SK-N-SH (cell line): ENCODE results near the gene SNPH. TPM values are rescaled to one million over a fixed set of nuclear protein-coding genes. Genes with fewer than 3 reads are reported as not detected.

ENCODE experiments used
- CTCF ChIA-PET: fragments of 300-600, 350-600 bp; formaldehyde crosslinking; extraction: SDS; loops from one replicate; lab custom pipeline; 2021; lab: Yijun Ruan, JAX
- POLR2A ChIA-PET: fragments of 350-600 bp; sonication (Branson Sonifier 250); formaldehyde crosslinking; extraction: SDS; loops from one replicate; lab custom pipeline; 2020; ENCODE audit warnings: antibody characterized with exemption, inconsistent platforms; lab: Yijun Ruan, JAX
- DNase-seq: peaks from one replicate; pipeline ENCODE4 v3.0.0; 2012
- H2AFZ ChIP-seq: fragments of 200-600 bp; sonication (generic); 2 replicates; pipeline ENCODE4 v1.8.1; 2016; ENCODE audit warnings: antibody characterized with exemption, mild to moderate bottlenecking, low read depth
- H3F3A ChIP-seq: fragments of 200-600 bp; sonication (generic); replicated peaks from 2 replicates; pipeline ENCODE3; 2016; ENCODE audit warnings: antibody characterized with exemption, mild to moderate bottlenecking; ENCODE audit not compliant: insufficient read depth
- H3K27ac ChIP-seq, 2 experiments: fragments of 200-500 bp in 1 of 2; fragments of 200-600 bp in 1 of 2; sonication (Bioruptor generic) in 1 of 2; sonication (generic), shearing (Covaris generic) in 1 of 2; 2 replicates each; pipeline versions ENCODE4 v1.5.1 to v1.6.1; 2014 to 2016; ENCODE audit warnings: low read depth in 2 of 2, inconsistent platforms in 1 of 2, low read length in 1 of 2, mild to moderate bottlenecking in 1 of 2, mixed read lengths in 1 of 2
- H3K27me3 ChIP-seq: fragments of 200-600 bp; sonication (generic), shearing (Covaris generic); 2 replicates; pipeline ENCODE4 v1.6.1; 2016; ENCODE audit warnings: mixed run types; ENCODE audit not compliant: insufficient read depth
- H3K36me3 ChIP-seq, 2 experiments: fragments of 200-500 bp in 1 of 2; fragments of 200-600 bp in 1 of 2; sonication (Bioruptor generic) in 1 of 2; sonication (generic) in 1 of 2; replicated peaks in 1 of 2; 2 replicates each; pipeline versions ENCODE3 to v1.5.1; 2014 to 2016; ENCODE audit warnings: low read length in 1 of 2, mild to moderate bottlenecking in 1 of 2; ENCODE audit not compliant: insufficient read depth in 2 of 2, control insufficient read depth in 1 of 2
- H3K4me1 ChIP-seq, 2 experiments: fragments of 200-500 bp in 1 of 2; fragments of 200-600 bp in 1 of 2; sonication (Bioruptor generic) in 1 of 2; sonication (generic), shearing (Covaris generic) in 1 of 2; 2 replicates each; pipeline versions ENCODE4 v1.5.1 to v1.6.1; 2014 to 2016; ENCODE audit warnings: low read depth in 1 of 2, low read length in 1 of 2, mixed run types in 1 of 2; ENCODE audit not compliant: insufficient read depth in 2 of 2, control insufficient read depth in 1 of 2
- H3K4me2 ChIP-seq: fragments of 200-600 bp; sonication (generic), shearing (Covaris generic); 2 replicates; pipeline ENCODE4 v1.6.1; 2017; ENCODE audit warnings: mixed run types
- H3K4me3 ChIP-seq, 2 experiments: fragments of 200-500 bp in 1 of 2; fragments of 200-600 bp in 1 of 2; sonication (Bioruptor generic) in 1 of 2; sonication (generic), shearing (Covaris generic) in 1 of 2; 2 replicates each; pipeline versions ENCODE4 v1.5.1 to v1.8.1; 2014 to 2016; ENCODE audit warnings: low read depth in 2 of 2, inconsistent platforms in 1 of 2, low read length in 1 of 2, mild to moderate bottlenecking in 1 of 2, mixed read lengths in 1 of 2, moderate library complexity in 1 of 2
- H3K79me2 ChIP-seq: fragments of 200-600 bp; sonication (generic); 2 replicates; pipeline ENCODE4 v1.8.1; 2017; ENCODE audit warnings: mild to moderate bottlenecking; ENCODE audit not compliant: insufficient read depth
- H3K9ac ChIP-seq: fragments of 200-600 bp; sonication (generic); 2 replicates; pipeline ENCODE4 v1.6.1; 2017; ENCODE audit warnings: mixed run types
- H3K9me2 ChIP-seq: fragments of 200-600 bp; sonication (generic); 2 replicates; pipeline ENCODE4 v1.6.1; 2017; ENCODE audit warnings: mixed run types
- H3K9me3 ChIP-seq: fragments of 200-600 bp; sonication (generic); 2 replicates; pipeline ENCODE4 v1.6.1; 2017; ENCODE audit warnings: mixed run types, mild to moderate bottlenecking, moderate library complexity
- H4K20me1 ChIP-seq: fragments of 200-600 bp; sonication (generic); 2 replicates; pipeline ENCODE4 v1.6.1; 2017; ENCODE audit warnings: mild to moderate bottlenecking, mixed run types; ENCODE audit not compliant: insufficient read depth
- FOSL2 ChIP-seq: IDR thresholded peaks from 2 replicates; pipeline ENCODE4 v1.4.0; 2012; ENCODE audit warnings: low read depth, mild to moderate bottlenecking, moderate library complexity, borderline replicate concordance
- FOXJ3 ChIP-seq: sonication (generic); formaldehyde crosslinking; IDR thresholded peaks from 2 replicates; pipeline ENCODE4 v1.5.1; 2020; ENCODE audit warnings: mild to moderate bottlenecking, missing genetic modification reagents
- FOXM1 ChIP-seq: IDR thresholded peaks from 2 replicates; pipeline ENCODE4 v1.4.0; 2012; ENCODE audit warnings: low read depth, mild to moderate bottlenecking
- GATA2 ChIP-seq: sonication (generic); formaldehyde crosslinking; IDR thresholded peaks from 2 replicates; pipeline ENCODE4 v1.5.0; 2020; ENCODE audit warnings: mild to moderate bottlenecking, missing genetic modification reagents
- MEF2A ChIP-seq: IDR thresholded peaks from 2 replicates; pipeline ENCODE4 v1.4.0; 2012; ENCODE audit warnings: low read depth, borderline replicate concordance
- NFIC ChIP-seq: IDR thresholded peaks from 2 replicates; pipeline ENCODE4 v1.4.0; 2012; ENCODE audit warnings: borderline replicate concordance
- POLR2AphosphoS5 ChIP-seq: IDR thresholded peaks from 2 replicates; pipeline ENCODE4 v1.6.1; 2012; ENCODE audit warnings: low read depth, low read length
- RCOR1 ChIP-seq: fragments of 150-350 bp; IDR thresholded peaks from 2 replicates; pipeline ENCODE4 v1.6.1; 2017; ENCODE audit warnings: antibody characterized with exemption, low read length
- RXRA ChIP-seq: IDR thresholded peaks from 2 replicates; pipeline ENCODE4 v1.4.0; 2012; ENCODE audit warnings: low read depth, mild to moderate bottlenecking, borderline replicate concordance
- SIN3A ChIP-seq: IDR thresholded peaks from 2 replicates; pipeline ENCODE4 v1.6.1; 2012; ENCODE audit warnings: low read depth, mild to moderate bottlenecking, low read length, moderate library complexity, borderline replicate concordance
- SMC3 ChIP-seq: IDR thresholded peaks from 2 replicates; pipeline ENCODE4 v1.6.1; 2012; ENCODE audit warnings: low read depth, low read length, improper control_type of control experiment
- TCF12 ChIP-seq: IDR thresholded peaks from 2 replicates; pipeline ENCODE4 v1.4.0; 2012
- YY1 ChIP-seq: IDR thresholded peaks from 2 replicates; pipeline ENCODE4 v1.4.0; 2012; ENCODE audit warnings: low read depth, mild to moderate bottlenecking
- WGBS: methylation state at CpG from one replicate; pipeline ENCODE4 v1.1.6; 2017; ENCODE audit warnings: low lambda C conversion rate; 5-methylcytosine and 5-hydroxymethylcytosine counted together
- polyA plus RNA-seq, 3 experiments: library from polyadenylated mRNA; depleted of rRNA; stranded (reverse); fragments of >200 nt; gene quantifications; 2 replicates each; pipeline ENCODE4 v1.2.3, GENCODE V29; 2012
- TF ChIP-seq, protein P1 (sequence below): IDR thresholded peaks from 2 replicates; pipeline ENCODE4 v1.4.0; 2012; ENCODE audit warnings: low read depth, borderline replicate concordance
- TF ChIP-seq, protein P2 (sequence below): IDR thresholded peaks from 2 replicates; pipeline ENCODE4 v1.6.1; 2012; ENCODE audit warnings: mild to moderate bottlenecking, low read depth, low read length, moderate library complexity
- TF ChIP-seq, protein P3 (sequence below): fragments of 150-350 bp; IDR thresholded peaks from 2 replicates; pipeline ENCODE4 v1.6.1; 2017; ENCODE audit warnings: antibody characterized with exemption, low read length, low read depth, borderline replicate concordance
- TF ChIP-seq, protein P4 (sequence below): IDR thresholded peaks from 2 replicates; pipeline ENCODE4 v1.4.0; 2012; ENCODE audit warnings: low read depth
- TF ChIP-seq, protein P5 (sequence below): fragments of 200-600 bp; sonication (generic); IDR thresholded peaks from 2 replicates; pipeline ENCODE4 v1.6.1; 2017; ENCODE audit warnings: antibody characterized with exemption, mild to moderate bottlenecking, moderate library complexity

The SNPH gene
- polyA plus RNA-seq, 1 of the 3 experiments (the other 2 are of a cell fraction): 2.5 TPM

DNA sequence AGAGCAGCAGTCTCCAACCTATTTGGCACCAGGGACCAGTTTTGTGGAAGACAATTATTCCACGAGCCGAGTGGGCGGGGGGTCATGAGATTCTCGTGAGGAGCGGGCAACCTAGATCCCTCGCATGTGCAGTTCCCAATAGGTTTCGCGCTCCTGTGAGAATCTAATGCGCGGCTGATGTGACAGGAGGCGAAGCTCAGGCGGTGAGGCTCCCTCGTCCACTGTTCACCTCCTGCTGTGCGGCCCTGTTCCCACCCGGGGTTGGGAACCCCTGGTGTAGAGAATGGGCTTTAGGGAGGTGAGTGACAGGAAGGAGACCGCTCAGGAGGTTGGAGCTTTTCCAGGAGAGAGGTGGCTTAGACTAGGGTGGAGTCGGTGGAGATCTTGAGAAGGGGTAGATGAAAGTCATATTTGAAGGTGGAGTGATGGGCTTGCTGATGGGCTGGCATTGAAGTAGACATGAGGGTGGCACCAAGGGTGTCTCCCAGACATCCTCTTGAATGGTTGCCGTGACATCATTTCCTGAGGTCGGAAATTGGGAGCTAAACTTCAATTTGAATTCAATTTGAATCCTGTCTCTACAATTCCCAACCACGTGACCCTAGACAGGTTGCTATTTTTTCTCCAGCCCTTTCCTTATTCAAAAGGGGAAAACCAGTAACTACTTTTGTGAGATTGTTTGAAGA is 41.7 kb upstream of the SNPH start:
- Histone ChIP-seq H3K4me1 (peaks cover 0 to 3% of the 10 kb centered on the region in 2 experiments; a peak in 2 of 4 replicates), H3K27me3 (no peaks in the 10 kb centered on the region), H3K27ac (no peak overlapping the region), H3K4me2 (no peak overlapping the region), H3K4me3 (no peak overlapping the region), H4K20me1 (no peaks in the 10 kb centered on the region), H2AFZ (no peak overlapping the region), H3K79me2 (no peaks in the 10 kb centered on the region), H3K9ac (no peak overlapping the region), H3K9me2 (no peaks in the 10 kb centered on the region), H3K36me3 (no peaks in the 10 kb centered on the region), H3K9me3 (no peaks in the 10 kb centered on the region), H3F3A (peaks cover 3% of the 10 kb centered on the region)
- TF ChIP-seq SIN3A: no peak
- TF ChIP-seq, protein P1, sequence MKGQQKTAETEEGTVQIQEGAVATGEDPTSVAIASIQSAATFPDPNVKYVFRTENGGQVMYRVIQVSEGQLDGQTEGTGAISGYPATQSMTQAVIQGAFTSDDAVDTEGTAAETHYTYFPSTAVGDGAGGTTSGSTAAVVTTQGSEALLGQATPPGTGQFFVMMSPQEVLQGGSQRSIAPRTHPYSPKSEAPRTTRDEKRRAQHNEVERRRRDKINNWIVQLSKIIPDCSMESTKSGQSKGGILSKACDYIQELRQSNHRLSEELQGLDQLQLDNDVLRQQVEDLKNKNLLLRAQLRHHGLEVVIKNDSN: no peak
- no peak for TF ChIP-seq RXRA
- TF ChIP-seq, protein P2, sequence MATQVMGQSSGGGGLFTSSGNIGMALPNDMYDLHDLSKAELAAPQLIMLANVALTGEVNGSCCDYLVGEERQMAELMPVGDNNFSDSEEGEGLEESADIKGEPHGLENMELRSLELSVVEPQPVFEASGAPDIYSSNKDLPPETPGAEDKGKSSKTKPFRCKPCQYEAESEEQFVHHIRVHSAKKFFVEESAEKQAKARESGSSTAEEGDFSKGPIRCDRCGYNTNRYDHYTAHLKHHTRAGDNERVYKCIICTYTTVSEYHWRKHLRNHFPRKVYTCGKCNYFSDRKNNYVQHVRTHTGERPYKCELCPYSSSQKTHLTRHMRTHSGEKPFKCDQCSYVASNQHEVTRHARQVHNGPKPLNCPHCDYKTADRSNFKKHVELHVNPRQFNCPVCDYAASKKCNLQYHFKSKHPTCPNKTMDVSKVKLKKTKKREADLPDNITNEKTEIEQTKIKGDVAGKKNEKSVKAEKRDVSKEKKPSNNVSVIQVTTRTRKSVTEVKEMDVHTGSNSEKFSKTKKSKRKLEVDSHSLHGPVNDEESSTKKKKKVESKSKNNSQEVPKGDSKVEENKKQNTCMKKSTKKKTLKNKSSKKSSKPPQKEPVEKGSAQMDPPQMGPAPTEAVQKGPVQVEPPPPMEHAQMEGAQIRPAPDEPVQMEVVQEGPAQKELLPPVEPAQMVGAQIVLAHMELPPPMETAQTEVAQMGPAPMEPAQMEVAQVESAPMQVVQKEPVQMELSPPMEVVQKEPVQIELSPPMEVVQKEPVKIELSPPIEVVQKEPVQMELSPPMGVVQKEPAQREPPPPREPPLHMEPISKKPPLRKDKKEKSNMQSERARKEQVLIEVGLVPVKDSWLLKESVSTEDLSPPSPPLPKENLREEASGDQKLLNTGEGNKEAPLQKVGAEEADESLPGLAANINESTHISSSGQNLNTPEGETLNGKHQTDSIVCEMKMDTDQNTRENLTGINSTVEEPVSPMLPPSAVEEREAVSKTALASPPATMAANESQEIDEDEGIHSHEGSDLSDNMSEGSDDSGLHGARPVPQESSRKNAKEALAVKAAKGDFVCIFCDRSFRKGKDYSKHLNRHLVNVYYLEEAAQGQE: no peak
- no peak for TF ChIP-seq RCOR1
- TF ChIP-seq SMC3: no peak
- TF ChIP-seq FOXM1: no peak
- no peak for TF ChIP-seq POLR2AphosphoS5
- TF ChIP-seq FOSL2: no peak
- no peak for TF ChIP-seq FOXJ3 (CRISPR knock-in tag)
- TF ChIP-seq GATA2 (CRISPR knock-in tag): no peak
- no peak for TF ChIP-seq NFIC
- TF ChIP-seq, protein P3, sequence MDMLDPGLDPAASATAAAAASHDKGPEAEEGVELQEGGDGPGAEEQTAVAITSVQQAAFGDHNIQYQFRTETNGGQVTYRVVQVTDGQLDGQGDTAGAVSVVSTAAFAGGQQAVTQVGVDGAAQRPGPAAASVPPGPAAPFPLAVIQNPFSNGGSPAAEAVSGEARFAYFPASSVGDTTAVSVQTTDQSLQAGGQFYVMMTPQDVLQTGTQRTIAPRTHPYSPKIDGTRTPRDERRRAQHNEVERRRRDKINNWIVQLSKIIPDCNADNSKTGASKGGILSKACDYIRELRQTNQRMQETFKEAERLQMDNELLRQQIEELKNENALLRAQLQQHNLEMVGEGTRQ: no peak
- TF ChIP-seq YY1: no peak
- no peak for TF ChIP-seq TCF12
- TF ChIP-seq, protein P4, sequence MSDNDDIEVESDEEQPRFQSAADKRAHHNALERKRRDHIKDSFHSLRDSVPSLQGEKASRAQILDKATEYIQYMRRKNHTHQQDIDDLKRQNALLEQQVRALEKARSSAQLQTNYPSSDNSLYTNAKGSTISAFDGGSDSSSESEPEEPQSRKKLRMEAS: no peak
- TF ChIP-seq, protein P5, sequence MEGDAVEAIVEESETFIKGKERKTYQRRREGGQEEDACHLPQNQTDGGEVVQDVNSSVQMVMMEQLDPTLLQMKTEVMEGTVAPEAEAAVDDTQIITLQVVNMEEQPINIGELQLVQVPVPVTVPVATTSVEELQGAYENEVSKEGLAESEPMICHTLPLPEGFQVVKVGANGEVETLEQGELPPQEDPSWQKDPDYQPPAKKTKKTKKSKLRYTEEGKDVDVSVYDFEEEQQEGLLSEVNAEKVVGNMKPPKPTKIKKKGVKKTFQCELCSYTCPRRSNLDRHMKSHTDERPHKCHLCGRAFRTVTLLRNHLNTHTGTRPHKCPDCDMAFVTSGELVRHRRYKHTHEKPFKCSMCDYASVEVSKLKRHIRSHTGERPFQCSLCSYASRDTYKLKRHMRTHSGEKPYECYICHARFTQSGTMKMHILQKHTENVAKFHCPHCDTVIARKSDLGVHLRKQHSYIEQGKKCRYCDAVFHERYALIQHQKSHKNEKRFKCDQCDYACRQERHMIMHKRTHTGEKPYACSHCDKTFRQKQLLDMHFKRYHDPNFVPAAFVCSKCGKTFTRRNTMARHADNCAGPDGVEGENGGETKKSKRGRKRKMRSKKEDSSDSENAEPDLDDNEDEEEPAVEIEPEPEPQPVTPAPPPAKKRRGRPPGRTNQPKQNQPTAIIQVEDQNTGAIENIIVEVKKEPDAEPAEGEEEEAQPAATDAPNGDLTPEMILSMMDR: no peak
- TF ChIP-seq MEF2A: no peak
- no peak for DNase-seq
- CTCF ChIA-PET: interaction anchor here (0.8 to 3.3 kb wide), 4 partner anchors 11 to 116 kb away, joined by 3 to 20 read pairs (median 6); no protein-coding TSS in a partner anchor
- WGBS: 66% methylated on average over 13 of the region's 20 CpGs
- POLR2A ChIA-PET: no interaction called here
